HUES48 (cell line): Measurements from ENCODE around the gene SNAPC2.
"Not testable (repeated sequence)": the region's sequence is repeated elsewhere in the genome, so short reads cannot be mapped to it uniquely, and the experiment has no call there.

Source experiments
- H3K27ac ChIP-seq: one replicate; pipeline ENCODE4 v1.7.0; 2013; ENCODE audit warnings: low read depth, low read length, inconsistent platforms
- H3K27me3 ChIP-seq: 2 replicates; pipeline ENCODE4 v1.6.1; 2013; ENCODE audit warnings: mild to moderate bottlenecking, low read length; ENCODE audit not compliant: control insufficient read depth, insufficient read depth
- H3K36me3 ChIP-seq: 2 replicates; pipeline ENCODE4 v1.6.1; 2013; ENCODE audit warnings: low read length; ENCODE audit not compliant: control insufficient read depth, insufficient read depth
- H3K4me1 ChIP-seq: 2 replicates; pipeline ENCODE4 v1.6.1; 2013; ENCODE audit warnings: mild to moderate bottlenecking, low read length; ENCODE audit not compliant: control insufficient read depth, insufficient read depth
- H3K4me3 ChIP-seq: 2 replicates; pipeline ENCODE4 v1.5.1; 2013; ENCODE audit warnings: mild to moderate bottlenecking, low read depth, low read length
- H3K9ac ChIP-seq: 2 replicates; pipeline ENCODE4 v1.6.1; 2013; ENCODE audit warnings: mild to moderate bottlenecking, low read depth, low read length, moderate library complexity
- H3K9me3 ChIP-seq: 2 replicates; pipeline ENCODE4 v1.6.1; 2013; ENCODE audit warnings: low read length; ENCODE audit not compliant: control insufficient read depth, insufficient read depth

The SNAPC2 gene

DNA sequence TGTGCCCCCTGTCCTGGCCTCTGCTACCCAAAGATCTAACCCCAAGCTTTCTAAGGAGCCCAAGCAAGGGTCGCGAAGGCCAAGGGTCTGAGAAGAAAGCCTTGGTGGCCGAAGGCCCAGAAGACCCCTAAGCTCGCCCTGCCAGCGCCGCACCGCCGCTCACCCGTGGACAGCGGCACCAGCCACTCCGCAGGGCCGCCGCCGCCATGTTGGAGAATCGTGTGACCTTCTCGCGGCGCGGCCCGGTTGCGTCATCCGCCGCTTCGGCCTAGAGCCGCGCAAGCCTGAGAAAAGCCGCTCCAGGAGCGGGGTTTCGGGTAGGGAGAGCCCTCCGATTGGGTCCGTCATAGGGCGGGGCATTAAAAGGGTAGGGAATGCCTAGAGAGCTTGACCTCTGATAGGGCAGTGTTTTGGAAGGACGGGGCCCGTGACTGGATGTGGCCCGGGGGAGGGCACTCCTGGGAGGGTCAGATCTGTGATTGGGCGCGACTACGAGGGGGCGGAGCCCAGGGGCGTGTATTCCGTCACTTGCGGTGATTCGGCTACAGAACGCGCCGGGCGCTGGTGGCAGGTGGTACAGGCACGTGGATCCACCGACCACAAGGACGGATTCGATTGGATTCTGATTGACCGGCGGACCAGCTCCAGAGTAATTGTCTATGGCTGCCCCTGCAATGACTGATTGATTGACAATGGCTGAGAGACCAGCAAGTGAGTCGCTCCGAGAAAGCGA, 23.5 kb downstream of the SNAPC2 start, which contains the start of gene TIMM44:
Gene TIMM44, minus strand, starts transcription at position 223 of the 733 bp plus-strand sequence. Its CDS starts 15 bp downstream, at position 208.
- peak within 1 kb of the TSS; percentile 79 for H3K4me3 ChIP-seq
- H3K36me3 ChIP-seq = peaks cover 22% of the 10 kb centered on the region
- peak within 1 kb of the TSS; percentile 96 for H3K27ac ChIP-seq

DNA sequence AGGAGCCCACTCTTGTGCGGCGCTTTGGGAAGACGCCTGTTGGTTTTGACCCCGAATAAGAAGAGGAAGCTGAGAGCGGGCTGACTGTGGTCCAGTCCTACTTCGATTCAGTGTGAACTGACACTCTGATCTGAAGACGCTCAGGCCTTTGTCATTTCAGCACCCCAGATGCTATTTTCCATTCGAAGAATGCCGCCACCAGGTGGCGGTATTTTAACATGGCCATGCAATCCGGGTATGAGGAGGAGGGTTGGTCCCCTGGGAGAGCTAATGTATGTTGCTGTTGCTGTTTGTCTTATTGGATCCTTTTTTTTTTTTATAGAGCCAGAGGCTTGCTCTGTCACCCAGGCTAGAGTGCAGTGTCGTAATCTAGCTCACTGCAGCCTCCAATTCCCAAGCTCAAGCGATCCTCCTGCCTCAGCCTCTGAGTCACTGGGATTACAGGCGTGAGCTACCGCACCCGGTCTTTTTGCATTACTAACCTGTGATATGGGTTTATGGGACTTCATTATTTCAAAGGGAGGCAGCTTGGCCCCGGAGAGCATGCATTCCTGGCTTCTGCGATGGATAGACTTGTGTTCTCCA, 24.1 kb downstream of the SNAPC2 start:
- Histone ChIP-seq H3K9ac (peak overlapping the region; percentile 87), H3K36me3 (peaks cover 16% of the 10 kb centered on the region), H3K27me3 (no peaks in the 10 kb centered on the region), H3K4me3 (peak overlapping the region; percentile 79), H3K9me3 (no peaks in the 10 kb centered on the region), H3K4me1 (no peaks in the 10 kb centered on the region), H3K27ac (peak overlapping the region; percentile 95)

More for the DNA sequence above, 23.5 kb downstream of the SNAPC2 start, which contains the start of gene TIMM44:
- Histone ChIP-seq H3K4me1 (no peaks in the 10 kb centered on the region), H3K9ac (peak within 1 kb of the TSS; percentile 96), H3K27me3 (no peaks in the 10 kb centered on the region), H3K9me3 (no peaks in the 10 kb centered on the region)

DNA sequence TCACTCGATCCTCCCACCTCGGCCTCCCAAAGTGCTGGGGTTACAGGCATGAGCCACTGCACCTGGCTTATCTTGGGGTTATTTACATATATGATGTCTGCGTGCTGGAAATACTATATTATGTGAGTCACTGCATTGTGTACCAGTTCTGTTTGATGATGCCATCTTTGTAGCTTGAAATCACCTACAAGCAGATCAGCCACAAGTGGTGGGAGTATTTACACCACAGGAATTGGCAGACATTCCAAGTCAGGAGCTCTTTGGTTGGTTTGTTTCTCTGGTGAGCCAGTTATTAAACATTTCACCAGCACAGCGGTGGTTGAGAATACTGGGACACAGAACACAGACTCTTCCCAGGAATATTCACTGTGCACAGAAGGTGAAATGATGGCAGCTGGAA, 27.8 kb downstream of the SNAPC2 start:
- Histone ChIP-seq H3K9ac (no peak overlapping the region), H3K36me3 (no peaks in the 10 kb centered on the region), H3K27ac (no peak overlapping the region), H3K9me3 (no peaks in the 10 kb centered on the region), H3K27me3 (no peaks in the 10 kb centered on the region), H3K4me1 (no peaks in the 10 kb centered on the region; the same call in 1 of the 2 replicates), H3K4me3 (no peak overlapping the region)

DNA sequence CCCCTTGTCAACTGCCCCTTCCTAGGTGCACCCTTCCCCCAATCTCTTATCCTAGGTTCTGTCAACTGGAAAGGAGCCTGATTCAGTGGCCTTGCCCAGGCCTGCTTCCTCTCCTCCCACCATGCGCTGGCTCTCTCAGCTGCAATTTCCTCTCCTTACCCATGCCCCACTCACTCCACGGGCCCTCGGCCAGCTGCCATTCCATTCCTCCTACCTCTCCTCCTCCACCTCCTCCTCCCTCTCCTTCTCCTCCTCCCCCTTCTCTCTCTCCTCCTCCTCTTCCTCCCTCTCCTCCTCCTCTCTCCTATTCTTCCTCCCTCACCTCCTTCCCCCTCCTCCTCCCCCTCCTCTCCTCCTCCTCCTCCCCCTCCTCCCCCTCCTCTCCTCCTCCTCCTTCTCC, 32.9 kb downstream of the SNAPC2 start:
- H3K4me1 ChIP-seq = peaks cover 6% of the 10 kb centered on the region; the same call in 1 of the 2 replicates
- no peak overlapping the region for H3K9ac ChIP-seq
- no peaks in the 10 kb centered on the region for H3K27me3 ChIP-seq
- H3K4me3 ChIP-seq = no peak overlapping the region
- no peaks in the 10 kb centered on the region for H3K9me3 ChIP-seq
- H3K27ac ChIP-seq = no peak overlapping the region
- no peaks in the 10 kb centered on the region for H3K36me3 ChIP-seq

DNA sequence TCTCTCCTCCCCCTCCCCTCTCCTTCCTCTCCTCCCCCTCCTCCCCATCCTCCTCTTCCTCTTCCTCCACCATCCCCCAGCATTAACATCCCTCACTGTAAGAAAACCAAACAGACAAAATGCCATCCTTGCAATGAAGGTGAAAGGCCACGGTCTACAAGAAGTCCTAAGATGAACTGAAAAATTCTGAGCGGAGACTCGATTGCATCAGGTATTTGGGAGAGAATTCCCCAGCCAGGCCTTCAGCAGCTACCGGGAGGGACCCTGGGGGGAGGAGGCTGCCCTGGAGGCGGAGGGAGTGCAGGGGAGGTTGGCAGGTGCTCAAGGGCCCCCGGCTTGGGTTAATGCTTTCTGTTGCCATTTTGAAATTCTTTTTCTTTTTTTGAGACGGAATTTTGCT, 33.4 kb downstream of the SNAPC2 start:
- Histone ChIP-seq H3K27ac (no peak overlapping the region), H3K36me3 (0 out of 2 replicates have a peak, but pooled peaks cover 3% of the 10 kb centered on the region), H3K4me1 (peaks cover 6% of the 10 kb centered on the region; the same call in 1 of the 2 replicates), H3K4me3 (no peak overlapping the region), H3K9me3 (no peaks in the 10 kb centered on the region), H3K27me3 (no peaks in the 10 kb centered on the region), H3K9ac (no peak overlapping the region)

DNA sequence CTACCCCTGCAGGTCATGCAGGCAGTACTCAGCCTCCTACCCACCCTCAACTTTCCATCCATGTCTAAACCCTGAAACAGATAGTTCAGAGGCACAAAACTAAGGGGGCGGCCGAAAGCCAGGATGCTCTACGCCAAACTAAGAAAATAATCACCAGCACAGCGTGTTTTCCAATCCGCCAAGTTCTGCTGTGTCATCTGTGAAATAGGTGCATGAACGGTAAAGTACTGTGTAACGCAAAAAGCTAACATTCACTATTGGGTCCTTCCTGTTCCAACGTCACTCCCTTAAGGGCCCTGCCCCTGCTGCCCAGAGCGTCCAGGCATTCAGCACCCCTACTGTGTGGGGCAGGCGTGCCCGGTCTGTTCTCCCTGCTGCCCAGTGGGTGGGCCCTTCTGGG, 35.6 kb downstream of the SNAPC2 start:
- H3K4me3 ChIP-seq = no peak overlapping the region
- H3K27me3 ChIP-seq = no peaks in the 10 kb centered on the region
- H3K4me1 ChIP-seq = peaks cover 6% of the 10 kb centered on the region; the same call in 1 of the 2 replicates
- peaks cover 19% of the 10 kb centered on the region for H3K36me3 ChIP-seq
- no peak overlapping the region for H3K9ac ChIP-seq
- H3K27ac ChIP-seq = no peak overlapping the region
- H3K9me3 ChIP-seq = no peaks in the 10 kb centered on the region

DNA sequence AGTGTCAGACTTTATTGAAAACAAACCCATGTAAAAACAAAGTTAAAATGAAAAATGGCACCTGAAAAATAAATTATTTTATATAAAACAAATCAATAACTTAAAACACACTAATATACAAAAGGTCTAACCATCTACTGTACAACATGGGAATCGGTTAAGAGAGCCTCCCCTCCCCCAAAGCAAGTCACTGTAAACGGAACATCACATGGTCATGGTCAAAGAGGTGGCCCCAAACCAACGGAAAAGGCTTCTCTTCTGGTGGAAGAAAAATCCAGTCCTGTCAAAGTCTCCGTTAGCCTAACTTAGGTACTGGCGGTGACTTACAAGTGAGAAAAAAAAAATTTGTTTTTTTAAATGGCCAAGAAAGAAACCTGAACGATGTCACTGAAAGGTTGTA, 39.1 kb downstream of the SNAPC2 start:
- Histone ChIP-seq H3K27ac (no peak overlapping the region), H3K27me3 (no peaks in the 10 kb centered on the region), H3K4me3 (no peak overlapping the region), H3K4me1 (0 out of 2 replicates have a peak, but pooled peaks cover 6% of the 10 kb centered on the region), H3K9me3 (no peaks in the 10 kb centered on the region), H3K36me3 (peaks cover 54% of the 10 kb centered on the region), H3K9ac (no peak overlapping the region)

DNA sequence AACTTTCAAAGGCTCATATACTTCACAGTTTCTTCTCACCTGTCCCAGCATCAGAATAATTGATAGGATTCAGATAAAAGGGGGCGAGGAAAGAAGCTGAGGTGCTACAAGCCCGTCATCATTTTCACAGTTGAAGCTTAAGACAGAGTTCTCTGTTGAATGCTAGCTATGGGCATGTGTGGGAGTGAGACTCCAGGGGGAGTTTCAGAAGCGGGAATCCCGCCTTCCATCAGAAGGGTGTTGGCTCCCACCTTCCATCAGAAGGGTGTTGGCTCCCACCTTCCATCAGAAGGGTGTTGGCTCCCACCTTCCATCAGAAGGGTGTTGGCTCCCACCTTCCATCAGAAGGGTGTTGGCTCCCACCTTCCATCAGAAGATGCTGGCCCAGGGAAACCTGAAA, 40.9 kb downstream of the SNAPC2 start:
- H3K27ac ChIP-seq, H3K4me1 ChIP-seq, H3K27me3 ChIP-seq, H3K9me3 ChIP-seq, H3K4me3 ChIP-seq, H3K9ac ChIP-seq: not testable (repeated sequence)
- H3K36me3 ChIP-seq = peaks cover 72% of the 10 kb centered on the region

DNA sequence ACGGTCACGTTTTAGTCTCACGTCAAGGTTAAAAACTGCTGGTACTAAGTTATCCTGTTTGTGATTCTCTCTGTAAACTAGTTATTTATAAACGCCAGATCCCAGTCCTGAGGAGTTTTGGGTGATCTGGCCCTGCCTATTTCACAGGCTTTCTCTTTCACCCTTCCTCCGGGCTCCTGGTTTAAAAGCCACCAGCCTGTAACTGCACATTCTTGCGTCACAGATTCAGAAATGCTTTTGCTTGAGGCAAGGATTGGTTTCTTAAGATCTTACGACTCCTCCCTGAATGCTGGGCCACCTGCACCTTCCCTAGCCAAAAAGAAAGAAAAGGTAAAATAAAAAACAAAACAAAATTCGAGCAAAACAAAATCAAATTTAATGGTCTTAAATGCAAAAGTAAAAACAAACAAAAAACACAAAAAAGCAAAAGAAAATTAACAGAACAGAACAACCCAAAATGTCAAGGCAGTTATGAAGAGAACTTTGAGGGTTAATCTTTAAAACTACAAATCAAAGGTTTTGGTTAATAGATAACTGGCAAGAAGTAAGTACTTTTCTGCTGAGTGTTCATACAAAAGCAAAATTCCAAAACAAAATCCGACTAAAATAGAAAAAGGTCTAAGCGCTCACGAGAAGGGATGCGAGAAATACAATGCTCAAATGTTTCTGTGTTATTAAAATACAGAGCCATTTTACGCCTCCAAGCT, 41.9 kb downstream of the SNAPC2 start:
- H3K36me3 ChIP-seq = peaks cover 82% of the 10 kb centered on the region

DNA sequence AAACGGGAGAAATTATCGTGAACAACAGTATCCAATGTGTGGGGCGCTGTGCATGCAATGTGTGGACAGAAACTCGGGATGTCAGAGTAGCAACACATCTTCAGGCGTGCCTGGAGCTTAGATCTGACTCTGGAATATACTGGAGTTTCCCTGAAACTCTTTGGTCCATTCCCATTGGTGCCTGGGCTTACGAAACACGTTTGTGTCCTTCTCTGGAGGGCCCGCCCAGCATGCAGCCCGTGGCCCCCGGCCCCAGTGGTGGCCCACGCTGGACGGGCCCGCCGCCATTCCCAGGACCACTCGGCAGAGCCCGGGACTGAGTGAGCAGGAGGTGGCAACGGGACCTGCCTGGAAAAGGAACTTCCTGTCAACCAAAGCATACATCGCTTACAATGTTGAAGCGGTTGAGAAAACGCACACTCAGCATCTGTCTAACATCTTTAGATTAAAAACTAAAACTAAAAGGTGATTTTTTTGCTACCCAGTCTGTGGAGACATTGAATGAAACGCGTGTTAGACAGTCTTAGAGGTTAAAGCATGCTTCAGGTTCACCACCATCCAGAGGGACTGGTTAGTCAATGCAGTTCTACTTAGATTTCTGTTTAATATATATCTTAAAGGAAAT, 42.6 kb downstream of the SNAPC2 start:
- peaks cover 89% of the 10 kb centered on the region for H3K36me3 ChIP-seq

More for the DNA sequence above, 41.9 kb downstream of the SNAPC2 start:
- H3K4me1 ChIP-seq = no peaks in the 10 kb centered on the region
- H3K27ac ChIP-seq = no peak overlapping the region
- H3K27me3 ChIP-seq = no peaks in the 10 kb centered on the region
- H3K9ac ChIP-seq = no peak overlapping the region
- H3K9me3 ChIP-seq = no peaks in the 10 kb centered on the region
- H3K4me3 ChIP-seq = no peak overlapping the region

More for the DNA sequence above, 42.6 kb downstream of the SNAPC2 start:
- Histone ChIP-seq H3K4me3 (no peak overlapping the region), H3K27me3 (no peaks in the 10 kb centered on the region), H3K9ac (no peak overlapping the region), H3K27ac (no peak overlapping the region), H3K9me3 (no peaks in the 10 kb centered on the region), H3K4me1 (no peaks in the 10 kb centered on the region)
